ENCODE measurements around the gene OR2V1.
"Not testable (repeated sequence)": the region's sequence is repeated elsewhere in the genome, so short reads cannot be mapped to it uniquely, and the experiment has no call there.

OR2V1 gene

DNA sequence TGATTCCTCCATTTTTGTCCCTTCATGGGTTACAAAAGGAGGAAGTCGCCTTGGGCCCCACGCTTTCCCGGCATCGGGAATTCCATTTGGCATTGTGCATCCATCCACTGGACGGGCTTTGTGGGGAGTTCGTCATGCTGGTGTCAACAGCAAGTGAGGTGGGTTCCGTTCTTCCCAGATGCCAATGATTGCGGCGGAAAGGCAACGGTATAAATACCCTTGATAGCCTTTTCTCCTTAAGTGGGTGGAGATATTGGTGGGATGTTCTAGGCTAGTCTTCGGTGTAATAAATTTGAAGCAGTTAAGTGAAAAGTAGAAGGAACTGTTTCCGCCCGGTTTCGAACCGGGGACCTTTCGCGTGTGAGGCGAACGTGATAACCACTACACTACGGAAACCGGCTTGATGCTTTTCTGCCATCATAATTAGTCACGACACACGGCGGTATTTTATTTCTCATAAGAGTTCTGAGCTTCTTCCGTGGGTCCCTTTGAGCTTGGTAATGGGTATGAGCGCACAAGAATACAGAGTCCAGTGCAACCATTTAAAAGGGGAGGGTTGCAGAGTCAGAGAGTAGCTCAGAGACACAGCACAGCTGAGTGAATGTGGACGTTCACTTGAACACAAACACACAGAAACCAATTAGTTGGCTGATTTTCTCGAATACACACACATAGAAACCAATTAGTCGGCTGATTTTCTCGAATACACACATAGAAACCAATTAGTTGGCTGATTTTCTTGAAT is 28.9 kb downstream of the OR2V1 start:
- DNase-seq = not testable (repeated sequence)

DNA sequence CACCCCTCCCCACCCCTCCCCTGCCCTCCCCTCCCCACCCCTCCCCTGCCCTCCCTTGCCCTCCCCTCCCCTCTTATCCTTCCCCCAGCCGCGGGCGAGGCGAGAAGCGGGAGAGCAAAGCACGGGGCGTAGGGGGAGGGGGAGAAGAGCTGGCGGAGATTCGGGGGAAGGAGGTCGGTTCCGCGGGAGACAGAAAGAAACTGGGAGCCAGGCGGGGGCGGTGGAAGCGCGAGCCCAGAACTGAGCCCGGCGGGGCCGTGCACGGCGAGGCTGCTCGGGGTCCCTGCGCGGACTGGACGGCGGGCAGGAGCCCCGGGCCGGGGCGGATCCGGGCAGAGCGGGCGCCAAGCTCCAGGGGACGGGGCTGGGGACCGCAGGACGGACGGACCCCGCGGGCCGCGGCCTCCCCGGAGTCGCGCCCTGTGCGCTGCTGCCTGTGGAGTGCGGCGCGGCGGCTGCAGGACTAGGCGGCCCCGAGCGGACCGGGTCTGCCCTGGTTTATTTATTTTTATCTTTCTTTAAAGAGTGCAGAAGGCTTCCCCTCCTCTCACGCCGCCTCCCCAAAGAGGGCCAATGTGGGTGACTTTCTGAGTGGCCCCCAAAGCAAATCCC is 29.8 kb downstream of the OR2V1 start:
- not testable (repeated sequence) for DNase-seq

DNA sequence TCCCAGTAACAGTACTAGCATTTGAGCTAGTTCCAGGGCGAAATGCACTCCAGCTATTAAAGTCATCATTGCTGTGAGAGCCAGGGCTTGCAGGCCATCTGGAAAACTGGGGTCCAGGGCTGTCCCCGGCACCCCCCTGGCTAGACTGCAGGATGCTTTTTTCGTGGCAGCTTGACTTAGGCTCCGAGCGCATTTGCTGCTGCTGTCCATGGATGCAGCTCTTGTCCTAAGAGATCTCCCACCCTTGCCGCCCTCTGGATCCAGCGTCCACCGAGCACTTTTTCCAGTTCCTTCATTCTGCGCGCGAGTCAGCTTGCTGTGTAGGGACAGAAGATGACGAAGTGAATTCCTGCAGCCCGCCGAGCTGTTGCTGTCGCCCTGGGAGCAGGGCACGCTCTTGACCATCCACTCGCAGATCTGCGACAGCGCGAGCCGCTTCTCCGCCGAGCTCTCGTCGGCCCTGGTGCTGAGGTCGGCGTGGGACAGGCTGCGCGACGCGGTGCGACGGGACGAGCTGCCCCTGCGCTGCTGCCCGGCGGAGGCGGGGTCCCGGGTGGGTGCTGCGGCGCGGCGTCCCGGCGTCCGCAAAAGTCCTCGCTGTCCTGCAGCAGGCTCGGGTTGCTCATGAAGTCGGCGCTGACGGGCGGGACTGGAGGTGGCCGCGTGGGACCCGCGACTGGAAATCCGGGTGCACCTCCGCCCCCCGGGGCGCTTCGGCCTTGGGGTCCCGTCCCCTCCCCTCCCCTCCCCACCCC is 30.7 kb downstream of the OR2V1 start:
- DNase-seq = no peak

DNA sequence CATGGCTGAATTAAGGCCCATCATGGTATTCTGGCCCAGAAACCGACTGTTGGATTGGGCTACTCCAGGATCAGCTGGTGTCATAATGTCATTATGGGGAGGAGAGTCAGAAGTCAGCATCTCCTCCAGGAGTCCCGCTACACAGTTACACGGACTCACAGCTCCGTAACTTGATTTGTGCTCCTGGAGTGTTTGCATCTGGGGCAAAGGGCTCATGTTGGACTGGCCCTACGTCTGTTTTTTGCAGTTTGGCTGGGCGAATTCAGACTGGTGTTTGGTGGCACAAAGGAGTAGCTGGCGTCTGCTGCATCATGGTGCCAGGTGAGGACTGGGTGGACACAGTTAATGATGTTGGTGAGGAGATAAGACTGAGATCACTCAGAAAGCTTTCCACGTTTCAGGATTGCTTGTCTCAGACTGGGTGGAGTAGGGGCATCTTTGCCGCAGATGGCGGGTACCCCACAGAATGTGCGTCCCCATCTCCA is 31.3 kb downstream of the OR2V1 start:
- DNase-seq = no peak

DNA sequence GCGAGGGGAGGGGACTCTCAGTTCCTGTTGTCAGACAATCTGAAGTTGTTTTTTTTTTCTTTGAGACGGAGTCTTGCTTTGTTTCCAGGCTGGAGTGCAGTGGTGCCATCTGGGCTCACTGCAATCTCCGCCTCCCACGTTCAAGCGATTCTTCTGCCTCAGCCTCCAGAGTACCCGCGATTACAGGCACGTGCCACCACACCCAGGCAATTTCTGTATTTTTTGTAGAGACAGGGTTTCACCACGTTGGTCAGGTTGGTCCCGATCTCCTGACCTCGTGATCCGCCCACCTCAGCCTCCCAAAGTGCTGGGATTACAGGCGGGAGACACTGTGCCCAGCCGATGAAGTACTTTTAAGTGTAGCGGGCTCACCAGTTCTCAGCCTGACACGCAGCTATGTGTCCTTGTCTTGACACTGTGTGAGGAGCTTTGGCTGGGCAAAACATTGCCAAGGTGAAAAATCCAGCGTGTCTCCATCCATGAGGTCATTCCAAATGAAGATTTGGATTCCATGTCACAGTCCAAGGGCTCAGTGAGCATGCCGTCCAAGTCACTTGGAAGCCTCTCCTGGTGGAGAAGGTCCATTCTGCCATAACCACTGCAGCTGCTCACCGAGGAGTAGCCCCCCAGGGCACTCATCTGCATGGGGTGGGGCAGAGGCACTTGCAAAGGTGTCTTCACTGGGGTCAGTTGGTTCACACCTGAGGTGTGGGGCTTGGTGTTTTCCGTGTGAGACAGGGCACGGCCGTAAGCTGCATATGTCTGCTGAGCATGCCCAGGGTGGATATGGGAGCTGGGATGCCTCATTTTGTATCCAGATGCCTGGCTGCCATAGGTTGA is 32.0 kb downstream of the OR2V1 start:
- DNase-seq = no peak

DNA sequence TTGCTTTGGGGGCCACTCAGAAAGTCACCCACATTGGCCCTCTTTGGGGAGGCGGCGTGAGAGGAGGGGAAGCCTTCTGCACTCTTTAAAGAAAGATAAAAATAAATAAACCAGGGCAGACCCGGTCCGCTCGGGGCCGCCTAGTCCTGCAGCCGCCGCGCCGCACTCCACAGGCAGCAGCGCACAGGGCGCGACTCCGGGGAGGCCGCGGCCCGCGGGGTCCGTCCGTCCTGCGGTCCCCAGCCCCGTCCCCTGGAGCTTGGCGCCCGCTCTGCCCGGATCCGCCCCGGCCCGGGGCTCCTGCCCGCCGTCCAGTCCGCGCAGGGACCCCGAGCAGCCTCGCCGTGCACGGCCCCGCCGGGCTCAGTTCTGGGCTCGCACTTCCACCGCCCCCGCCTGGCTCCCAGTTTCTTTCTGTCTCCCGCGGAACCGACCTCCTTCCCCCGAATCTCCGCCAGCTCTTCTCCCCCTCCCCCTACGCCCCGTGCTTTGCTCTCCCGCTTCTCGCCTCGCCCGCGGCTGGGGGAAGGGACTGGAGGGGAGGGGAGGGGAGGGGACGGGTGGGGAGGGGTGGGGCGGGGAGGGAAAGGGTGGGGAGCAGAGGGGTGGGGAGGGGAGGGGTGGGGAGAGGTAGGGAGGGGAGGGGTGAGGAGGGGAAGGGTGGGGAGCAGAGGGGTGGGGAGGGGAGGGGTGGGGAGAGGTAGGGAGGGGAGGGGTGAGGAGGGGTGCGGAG is 33.0 kb downstream of the OR2V1 start:
- not testable (repeated sequence) for DNase-seq

DNA sequence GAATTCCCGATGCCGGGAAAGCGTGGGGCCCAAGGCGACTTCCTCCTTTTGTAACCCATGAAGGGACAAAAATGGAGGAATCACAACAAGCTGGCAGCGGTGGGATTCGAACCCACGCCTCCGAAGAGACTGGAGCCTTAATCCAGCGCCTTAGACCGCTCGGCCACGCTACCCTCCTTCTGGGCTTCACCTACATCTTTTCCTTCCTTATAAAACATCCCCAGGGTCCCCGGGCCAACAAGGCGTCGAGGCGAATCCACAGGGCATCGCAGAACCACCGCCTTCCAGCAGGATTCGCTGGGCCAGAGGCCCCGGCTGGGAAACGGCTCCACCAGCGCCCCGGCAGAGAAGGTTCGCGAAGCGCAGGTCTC is 33.6 kb downstream of the OR2V1 start:
- DNase-seq = not testable (repeated sequence)

DNA sequence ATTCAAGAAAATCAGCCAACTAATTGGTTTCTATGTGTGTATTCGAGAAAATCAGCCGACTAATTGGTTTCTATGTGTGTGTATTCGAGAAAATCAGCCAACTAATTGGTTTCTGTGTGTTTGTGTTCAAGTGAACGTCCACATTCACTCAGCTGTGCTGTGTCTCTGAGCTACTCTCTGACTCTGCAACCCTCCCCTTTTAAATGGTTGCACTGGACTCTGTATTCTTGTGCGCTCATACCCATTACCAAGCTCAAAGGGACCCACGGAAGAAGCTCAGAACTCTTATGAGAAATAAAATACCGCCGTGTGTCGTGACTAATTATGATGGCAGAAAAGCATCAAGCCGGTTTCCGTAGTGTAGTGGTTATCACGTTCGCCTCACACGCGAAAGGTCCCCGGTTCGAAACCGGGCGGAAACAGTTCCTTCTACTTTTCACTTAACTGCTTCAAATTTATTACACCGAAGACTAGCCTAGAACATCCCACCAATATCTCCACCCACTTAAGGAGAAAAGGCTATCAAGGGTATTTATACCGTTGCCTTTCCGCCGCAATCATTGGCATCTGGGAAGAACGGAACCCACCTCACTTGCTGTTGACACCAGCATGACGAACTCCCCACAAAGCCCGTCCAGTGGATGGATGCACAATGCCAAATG is 34.1 kb downstream of the OR2V1 start:
- DNase-seq = not testable (repeated sequence)

DNA sequence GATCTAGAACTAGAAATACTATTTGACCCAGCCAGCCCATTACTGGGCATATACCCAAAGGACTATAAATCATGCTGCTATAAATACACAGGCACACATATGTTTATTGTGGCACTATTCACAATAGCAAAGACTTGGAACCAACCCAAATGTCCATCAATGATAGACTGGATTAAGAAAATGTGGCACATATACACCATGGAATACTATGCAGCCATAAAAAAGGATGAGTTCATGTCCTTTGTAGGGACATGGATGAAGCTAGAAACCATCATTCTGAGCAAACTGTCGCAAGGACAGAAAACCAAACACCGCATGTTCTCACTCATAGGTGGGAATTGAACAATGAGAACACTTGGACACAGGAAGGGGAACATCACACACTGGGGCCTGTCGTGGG is 35.8 kb downstream of the OR2V1 start:
- DNase-seq = not testable (repeated sequence)

DNA sequence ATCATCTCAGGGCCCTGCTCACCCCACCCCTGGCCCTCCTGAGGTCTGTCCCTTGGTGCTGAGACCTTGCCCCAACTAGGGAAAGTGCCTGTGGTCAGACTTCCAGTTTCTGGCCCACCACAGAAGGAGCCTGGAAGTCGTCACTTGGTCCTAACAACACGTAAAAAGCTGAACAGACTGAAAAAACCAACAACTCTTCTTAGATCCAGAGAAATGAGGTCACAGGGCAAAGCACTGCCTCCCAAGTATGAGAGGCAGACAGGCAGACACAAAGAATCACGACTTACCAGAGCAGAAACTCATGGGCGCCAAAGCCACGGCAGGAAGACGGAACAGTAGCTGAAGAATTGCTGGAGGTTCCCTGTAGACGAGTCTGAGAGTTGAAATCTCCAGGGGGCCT is 38.5 kb downstream of the OR2V1 start:
- no peak for DNase-seq

DNA sequence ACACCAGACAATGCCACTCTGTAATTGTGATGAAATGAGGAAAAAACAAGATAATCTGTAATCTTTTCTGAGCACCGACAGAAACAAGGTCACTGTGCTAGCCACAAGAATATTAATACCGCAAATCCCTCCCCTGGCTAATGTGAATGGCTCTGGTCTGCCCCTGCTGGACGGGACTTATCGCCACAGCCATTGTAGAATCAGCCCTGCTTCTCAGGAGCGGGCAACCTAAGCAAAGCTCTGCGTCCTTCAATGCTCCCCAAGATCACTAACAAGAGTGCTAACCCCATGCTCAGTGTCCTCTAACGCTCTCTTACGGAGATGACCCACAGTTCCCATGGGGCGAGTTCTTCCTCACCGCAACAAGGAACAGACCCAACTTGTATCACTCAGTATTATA is 42.7 kb downstream of the OR2V1 start:
- DNase-seq = no peak

DNA sequence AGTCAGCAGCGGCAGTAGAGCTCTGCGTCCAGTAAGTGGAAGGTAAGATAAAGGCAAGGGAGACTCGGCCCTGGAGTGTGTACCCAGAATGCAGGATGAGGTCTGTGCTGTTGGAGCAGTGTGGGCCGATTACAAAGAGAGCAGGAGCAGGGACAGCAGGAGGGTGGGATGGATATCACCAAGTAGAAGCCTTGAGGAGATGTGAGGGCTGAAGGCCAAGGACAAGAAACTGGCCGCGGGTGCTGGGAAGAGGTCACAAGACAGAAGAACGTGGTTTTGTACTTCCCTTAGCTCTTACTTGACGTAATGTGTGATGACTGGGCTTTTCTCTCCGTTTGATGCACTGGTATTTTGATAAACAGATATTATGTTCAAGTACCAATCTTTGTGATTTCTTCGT is 43.7 kb downstream of the OR2V1 start:
- DNase-seq = no peak

DNA sequence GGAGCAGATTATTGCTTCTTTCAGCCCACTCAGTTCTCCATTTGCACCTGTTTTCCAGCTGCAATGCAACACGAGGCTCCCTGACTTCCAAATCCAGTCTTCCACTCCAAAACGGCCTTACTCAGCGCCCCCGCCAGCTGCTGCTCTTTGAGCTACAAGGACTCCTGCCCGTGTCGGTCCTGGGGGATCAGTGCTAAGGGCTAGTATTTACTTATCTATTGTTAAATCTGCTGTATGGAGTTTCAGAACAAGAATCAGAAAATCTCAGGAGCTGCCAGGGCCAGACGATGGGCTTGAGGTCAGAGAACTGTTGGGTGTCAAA is 44.1 kb downstream of the OR2V1 start:
- no peak for DNase-seq

DNA sequence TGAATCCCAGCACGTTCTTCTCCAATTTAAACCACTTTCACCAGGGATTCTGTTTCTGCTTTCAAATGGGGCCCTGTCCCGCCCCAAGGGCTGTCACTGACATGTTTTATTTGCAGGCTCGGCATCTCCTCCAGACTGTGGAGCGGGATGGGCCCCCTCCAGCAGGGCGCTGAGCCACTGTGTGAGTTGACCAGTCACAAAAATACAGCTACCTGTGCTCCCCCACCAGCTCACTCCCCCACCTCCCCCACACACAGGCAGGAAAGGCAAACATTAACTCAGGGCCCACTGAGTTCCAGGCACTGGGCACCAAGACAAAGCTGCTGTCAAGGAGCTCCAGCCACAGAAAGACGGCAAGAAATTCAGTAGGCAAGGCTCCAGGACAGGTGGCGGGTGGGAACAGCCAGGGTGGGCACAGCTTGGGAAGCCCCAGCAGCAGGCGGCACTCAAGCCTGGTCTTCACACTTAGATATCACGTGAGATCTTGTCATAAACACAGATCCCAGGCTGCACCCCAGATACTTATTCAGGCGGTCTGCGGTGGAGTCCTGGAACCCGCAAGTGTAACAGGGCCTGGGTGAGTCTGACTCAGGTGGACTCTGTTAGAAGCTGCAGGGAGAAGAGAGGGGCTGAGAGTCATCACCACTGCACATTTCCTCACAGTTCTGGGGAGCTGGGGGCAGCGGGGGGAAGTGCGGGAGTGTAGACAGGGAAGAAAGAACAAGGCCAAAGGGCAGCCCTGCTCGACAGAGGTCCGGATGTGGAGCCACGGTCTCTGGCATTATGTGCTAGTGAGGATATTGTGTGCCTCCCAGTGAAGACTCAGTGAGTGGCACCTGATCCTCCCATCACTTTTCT is 44.7 kb downstream of the OR2V1 start:
- DNase-seq = no peak

DNA sequence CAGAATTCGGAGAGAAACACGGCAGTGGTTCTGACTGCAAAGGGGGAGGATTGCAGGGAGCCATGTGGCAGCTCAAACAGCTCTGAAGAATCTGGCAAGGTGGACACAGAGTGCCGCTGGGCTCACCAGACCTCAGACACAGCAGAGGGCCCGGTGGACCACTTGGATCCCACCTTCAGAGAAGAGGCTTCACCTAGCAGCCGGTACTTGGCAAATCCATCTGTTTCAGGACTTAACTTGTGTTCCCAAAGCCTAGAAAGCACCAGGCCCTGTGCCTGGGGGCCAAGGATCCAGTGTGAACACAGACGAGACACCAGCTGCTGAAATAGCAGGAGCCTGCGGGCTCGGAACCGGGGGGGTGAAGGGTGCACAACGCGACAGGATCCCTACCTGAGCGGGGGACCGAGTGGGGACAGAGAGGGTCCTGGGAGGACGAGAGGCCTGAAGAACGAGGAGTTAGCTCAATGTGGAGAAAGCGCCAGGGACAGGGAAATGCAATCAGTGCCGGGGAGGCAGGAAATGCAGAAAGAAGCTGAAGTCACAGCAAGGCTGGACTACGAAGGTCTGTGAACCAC is 46.3 kb downstream of the OR2V1 start:
- no peak for DNase-seq

DNA sequence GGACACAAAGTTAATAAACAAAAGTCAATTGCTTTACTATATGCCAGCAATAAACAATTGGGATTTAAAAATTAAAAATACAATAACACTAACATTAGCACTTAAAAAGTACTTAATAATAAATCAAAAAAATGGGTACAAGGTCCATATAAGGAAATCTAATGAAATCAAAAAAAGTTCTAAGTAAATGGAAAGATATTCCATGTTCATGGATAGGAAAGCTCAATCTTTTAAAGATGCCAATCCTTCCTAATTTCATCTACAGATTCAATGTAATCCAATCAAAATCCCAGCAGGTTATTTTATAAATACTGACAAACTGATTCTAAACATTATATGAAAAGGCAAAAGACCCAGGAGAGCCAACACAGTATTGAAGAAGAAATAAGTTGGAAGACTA is 49.0 kb downstream of the OR2V1 start:
- DNase-seq = no peak

DNA sequence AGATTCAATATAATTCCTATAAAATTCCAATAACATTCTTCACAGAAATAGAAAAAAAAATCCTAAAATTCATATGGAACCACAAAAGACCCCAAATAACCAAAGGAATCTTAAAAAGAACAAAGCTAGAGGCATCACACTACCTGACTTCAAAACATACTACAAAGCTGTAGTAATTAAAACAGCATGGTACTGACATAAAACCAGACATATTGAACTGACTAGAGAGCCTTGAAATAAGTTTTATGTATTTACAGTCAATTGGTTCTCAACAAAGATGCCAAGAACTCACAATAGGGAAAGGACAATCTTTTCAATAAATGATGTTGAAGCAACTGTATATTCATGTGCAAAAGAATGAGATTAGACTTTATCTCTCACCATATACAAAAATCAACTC is 54.0 kb downstream of the OR2V1 start:
- DNase-seq = no peak
